Stimulated activated CD4-positive, alpha-beta T cell treated with anti-CD3 and anti-CD28 coated beads, Interleukin-2, amount 100 ng/mL, for 48 hours (primary cell): Measurements from ENCODE around the gene TRIM28.
"Not testable (repeated sequence)": the region's sequence is repeated elsewhere in the genome, so short reads cannot be mapped to it uniquely, and the experiment has no call there.

Experiments
- DNase-seq, 2 donors: peaks; one replicate each; pipeline ENCODE4 v3.0.0-alpha.2; 2020

The TRIM28 gene

GRCh38 chr19:58561373-58562121 lies 17.7 kb downstream of the TRIM28 start:
- no peak for DNase-seq

DNA sequence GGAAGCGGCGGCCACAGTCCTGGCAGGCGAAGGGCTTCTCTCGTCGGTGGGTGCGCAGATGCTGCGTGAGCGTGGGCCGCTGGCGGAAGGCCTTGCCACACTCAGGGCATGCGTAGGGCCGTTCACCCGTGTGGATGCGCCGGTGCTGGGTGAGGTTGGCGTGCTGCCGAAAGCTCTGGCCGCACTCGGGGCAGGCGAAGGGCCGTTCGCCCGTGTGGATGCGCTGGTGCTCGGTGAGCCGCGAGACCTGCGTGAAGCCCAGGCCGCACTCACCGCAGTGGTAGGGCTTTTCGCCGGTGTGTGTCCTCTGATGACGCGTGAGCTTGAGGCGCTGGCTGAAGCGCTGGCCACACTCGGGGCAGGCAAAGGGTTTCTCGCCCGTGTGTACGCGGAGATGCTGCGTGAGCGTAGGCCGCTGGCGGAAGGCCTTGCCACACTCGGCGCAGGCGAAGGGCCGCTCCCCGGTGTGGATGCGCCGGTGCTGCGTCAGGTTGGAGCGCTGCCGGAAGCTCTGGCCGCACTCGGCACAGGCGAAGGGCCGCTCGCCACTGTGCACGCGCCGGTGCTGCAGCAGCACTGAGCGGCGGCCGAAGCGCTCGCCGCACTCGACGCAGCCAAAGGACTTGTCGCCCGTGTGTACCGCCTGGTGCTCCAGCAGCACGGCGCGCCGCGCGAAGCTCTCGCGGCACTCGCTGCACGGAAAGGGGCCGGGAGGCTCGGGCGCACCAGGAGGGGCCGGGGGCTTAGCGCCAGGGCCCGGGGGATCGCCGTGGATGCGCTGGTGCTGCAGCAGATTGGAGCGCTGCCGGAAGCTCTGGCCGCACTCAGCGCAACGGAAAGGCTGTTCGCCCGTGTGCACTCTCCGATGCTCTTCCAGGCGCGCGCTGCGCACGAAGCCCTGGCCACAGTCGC lies 18.5 kb downstream of the TRIM28 start:
- DNase-seq = peak in 1 of 2 donors; percentile 39

DNA sequence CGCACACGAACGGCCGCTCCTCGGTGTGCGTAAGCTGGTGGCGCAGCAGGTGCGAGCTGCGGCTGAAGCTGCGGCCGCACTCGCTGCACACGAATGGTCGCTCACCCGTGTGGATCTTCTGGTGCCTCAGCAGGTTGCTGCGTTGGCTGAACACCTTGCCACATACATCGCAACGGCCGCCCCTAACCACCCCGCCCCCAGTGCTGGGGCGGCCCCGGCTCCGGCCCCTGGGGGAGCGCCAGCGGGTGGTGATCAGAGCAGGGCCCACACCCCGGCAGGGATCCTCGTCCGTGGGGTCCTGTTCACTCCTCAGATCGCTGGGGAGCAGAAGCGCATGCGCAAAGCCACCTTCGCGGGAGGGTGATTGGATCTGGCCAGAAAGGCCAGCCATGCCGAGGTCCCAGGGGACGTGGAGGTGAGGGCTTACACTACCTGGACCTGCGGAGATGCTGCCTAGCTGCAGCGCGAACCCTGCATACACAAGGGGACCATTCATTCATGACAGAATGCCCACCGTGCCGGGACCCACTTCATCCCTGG lies 19.2 kb downstream of the TRIM28 start:
- DNase-seq = no peak

- DNase-seq = no peak
Observed at GRCh38 chr19:58563823-58564222, 20.0 kb downstream of the TRIM28 start.

DNA sequence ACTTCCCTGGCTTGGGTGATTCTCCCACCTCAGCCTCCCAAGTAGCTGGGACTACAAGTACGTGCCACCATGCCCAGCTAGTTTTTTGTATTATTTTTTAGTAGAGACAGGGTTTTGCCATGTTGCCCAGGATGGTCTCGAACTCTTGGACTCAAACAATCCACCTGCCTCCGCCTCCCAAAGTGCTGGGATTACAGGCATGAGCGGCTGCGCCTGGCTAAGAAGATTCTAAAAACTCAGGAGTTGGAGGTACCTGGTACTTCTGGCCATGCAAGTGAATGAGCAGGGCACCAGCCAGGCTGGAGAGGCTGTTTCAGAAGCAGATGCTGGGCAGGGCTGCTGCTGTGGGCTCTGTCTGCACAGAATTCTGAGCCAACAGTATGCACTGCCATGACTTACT lies 23.1 kb downstream of the TRIM28 start:
- no peak for DNase-seq

- DNase-seq = no peak
Observed at GRCh38 chr19:58568453-58569130, 24.7 kb downstream of the TRIM28 start.

DNA sequence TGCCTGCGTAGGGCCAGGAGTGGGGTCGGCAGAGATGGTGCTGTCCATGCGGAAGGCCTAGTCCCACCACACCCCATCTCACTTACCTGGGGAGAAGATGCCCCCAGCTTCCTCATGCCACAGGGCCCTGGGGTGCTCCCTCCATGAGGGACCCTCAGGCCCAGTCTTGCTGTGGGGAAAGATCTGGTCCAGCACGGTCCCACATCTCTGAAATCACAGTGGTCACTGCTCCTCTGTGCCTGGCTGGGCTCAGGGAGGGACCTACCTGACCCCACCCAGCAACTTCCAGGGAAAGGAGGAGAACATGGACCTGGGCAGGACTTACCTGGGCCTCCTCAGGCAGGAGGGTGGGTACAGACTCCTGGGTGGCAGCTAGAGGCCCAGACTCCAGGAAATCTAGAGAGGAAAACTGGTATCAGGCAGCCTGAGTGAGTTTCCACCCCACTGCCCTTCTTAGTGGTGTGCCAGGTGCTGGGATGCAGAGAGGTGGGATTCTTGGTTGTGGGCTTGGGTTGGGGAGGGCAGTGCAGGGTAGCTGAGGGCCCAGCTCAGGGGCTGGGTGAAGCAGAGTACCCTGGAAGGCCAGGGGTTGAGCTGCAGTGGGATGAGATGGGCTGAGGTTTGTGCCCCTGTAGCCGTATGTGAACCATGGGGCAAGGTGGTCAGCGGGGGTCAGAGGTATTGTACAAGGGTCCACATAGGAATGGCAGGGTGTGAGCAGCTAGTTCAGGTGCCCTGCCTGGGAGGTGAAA lies 25.5 kb downstream of the TRIM28 start:
- no peak for DNase-seq

GRCh38 chr19:58569943-58570670 lies 26.2 kb downstream of the TRIM28 start:
- no peak for DNase-seq

- no peak for DNase-seq
Observed at GRCh38 chr19:58570770-58571574, 27.1 kb downstream of the TRIM28 start.

DNA sequence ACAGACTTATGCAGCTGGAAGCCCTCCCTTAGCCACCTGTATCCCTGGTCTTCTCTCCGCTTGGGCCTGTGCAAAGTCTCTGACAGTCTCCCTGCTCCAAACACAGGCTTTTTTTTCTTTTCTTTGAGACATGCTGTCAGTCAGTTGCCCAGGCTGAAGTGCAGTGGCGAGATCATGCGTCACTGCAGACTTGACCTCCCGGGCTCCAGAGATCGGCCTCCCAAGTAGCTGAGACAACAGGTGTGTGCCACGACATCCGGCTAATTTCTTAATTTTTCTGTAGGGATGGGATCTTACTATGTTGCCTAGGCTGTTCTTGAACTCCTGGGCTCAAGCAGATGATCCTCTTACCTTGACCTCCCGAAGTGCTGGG lies 27.7 kb downstream of the TRIM28 start:
- DNase-seq = no peak

GRCh38 chr19:58572026-58572817 lies 28.4 kb downstream of the TRIM28 start:
- DNase-seq = no peak

DNA sequence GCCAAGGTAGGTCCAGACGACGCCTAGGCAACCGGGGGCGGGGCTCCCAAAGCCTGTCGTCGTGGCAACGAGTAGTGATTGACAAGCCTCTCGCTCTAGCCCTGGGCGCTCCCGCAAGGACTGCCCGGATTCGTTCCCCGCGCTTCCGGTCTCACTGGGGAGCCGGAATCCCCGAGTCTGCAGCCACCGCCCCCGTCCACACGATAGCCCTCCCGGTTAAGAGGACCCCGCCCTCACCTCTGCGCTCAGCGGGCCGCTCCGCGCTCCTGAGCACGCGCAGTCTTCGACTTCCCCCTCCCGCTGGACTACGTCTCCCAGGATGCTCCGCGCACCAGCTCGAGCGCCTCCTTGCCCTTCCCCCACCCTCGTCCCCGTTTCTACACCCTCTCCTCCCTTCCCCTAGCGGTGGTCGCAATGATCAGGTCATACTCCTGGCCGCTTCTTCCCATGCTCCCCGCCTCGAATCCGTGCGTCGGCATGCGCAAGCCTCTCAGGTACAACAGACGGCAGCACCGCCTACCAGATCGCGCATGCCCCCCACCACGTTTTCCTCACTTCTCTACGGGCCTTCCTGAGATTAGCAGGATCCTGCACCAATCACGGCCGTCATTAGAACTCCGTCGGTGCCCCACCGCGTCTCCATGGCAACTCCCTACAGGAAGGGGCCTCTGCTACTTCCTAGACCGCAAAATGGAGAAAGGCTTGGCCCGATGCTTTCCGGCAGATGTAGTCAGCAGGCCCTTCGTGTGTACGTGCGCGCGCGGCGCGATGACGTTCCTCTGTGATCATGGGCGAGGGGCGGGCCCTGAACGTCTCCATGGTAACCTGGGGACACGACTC lies 29.2 kb downstream of the TRIM28 start, which contains the start of gene MZF1:
Gene MZF1 (minus strand): TSS at position 518 of the 840 bp plus-strand sequence. CDS start 1,946 bp downstream, outside the sequence.
- DNase-seq = peak; percentile 98 to 99

- no peak for DNase-seq
Observed at GRCh38 chr19:58573658-58574164, 29.8 kb downstream of the TRIM28 start.

DNA sequence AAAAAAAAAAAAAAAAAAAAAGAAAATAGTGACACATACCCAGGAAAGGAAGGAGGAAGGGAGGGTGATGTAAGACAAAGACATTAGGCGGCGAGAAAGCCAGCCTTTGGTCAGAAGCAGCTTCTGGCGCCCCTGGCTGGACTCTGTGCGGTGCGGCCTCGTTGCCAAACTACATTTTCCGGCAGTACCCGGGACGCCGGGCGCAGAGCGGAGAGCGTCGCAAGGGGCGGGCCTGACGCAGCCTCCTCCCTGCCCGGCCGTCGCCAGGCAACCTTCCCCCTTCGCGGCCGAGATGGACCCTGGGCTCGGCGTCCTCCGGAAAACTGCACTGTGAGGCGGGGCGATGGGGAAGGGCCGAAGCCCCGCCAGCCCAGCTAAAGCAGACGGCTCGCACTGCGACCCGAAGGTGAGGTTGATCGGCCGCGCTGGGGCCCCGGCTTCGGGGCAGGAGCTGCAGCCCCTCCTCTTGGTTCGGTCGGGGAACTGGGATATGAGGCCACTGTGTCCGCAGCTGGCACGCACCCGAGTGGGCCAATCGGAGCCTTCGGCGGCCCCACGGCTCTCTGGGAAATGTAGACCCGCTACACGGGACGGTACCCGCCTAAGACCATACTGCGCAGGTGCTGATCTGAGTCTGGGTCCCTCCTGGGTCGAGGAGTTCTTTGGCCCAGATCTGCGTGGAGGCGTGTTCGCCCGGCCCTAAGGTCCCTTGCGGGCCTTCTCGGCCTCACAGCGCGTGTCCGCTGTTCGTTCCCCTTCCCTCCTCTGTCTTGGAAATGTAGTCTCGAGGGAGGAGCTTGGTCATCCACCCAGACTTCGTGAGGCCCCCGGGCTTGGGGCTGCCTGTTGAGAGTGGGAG lies 31.5 kb downstream of the TRIM28 start:
- peak; percentile 72 to 73 for DNase-seq

DNA sequence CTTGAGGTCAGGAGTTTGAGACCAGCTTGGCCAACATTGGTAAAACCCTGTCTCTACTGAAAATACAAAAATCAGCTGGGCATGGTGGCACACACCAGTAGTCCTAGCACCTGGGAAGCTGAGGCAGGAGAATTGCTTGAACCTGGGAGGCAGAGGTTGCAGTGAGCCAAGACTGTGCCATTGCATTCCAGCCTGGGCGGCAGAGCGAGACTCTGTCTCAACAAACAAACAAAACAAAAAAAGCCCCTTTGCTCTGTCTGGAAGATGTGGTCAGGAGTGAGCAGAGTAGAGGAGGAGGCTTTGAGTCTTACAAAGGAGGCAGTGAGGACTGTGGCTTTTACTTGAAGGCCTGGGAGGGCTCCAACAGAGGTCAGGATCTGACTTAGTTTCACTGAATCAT lies 33.7 kb downstream of the TRIM28 start:
- not testable (repeated sequence) for DNase-seq

DNA sequence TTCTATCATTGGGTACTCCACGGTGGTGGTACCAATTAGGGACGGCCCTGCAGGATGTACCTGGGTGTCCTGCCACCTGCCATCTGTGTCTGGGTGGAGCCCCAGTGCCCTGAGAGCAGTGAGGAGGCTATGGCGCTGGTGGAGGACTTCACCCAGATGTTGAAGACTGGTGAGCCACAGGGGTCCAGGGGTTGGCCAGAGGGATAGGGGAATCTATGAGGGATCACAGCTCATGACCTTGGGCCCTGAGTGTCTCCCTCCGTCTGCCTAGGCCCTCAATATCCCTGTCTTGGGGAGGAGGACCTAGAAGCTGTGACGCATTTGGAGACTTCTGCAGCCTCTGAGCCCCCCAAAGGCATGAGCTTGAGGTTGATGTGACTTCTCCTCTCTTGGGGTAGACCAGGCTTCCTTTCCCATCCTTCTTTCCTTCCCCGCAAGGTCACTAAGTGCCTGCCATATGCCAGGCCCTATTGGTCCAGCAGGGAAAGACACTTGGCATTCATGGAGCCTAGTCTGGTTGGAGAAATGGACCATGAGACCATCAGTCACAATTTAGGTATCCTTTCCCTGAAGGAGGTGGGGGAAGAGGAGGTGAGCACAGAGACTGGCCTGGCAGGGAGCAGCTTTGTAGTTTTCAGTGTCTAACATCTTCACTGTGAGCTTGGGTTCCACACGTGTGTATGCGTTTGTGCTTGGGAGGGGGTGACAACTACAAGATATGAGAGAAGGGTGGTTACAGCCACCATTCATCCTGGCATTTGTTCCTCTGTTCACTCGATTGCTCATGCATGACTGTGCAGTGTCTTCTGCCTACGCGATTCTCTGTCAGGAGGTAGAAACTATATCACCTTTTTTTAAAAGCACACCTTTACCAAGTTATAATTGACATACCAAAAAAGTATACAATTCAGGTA lies 34.4 kb downstream of the TRIM28 start:
- DNase-seq = no peak
